GM19467 (cell line): Measurements from ENCODE around the gene LHX4.

ENCODE experiments used
- ATAC-seq: cut with Tn5 transposase; IDR thresholded peaks from one replicate; pipeline ENCODE4 v1.9.1; 2021; ENCODE audit warnings: mild to moderate bottlenecking, moderate library complexity; ENCODE audit not compliant: unreplicated experiment

The LHX4 gene

DNA sequence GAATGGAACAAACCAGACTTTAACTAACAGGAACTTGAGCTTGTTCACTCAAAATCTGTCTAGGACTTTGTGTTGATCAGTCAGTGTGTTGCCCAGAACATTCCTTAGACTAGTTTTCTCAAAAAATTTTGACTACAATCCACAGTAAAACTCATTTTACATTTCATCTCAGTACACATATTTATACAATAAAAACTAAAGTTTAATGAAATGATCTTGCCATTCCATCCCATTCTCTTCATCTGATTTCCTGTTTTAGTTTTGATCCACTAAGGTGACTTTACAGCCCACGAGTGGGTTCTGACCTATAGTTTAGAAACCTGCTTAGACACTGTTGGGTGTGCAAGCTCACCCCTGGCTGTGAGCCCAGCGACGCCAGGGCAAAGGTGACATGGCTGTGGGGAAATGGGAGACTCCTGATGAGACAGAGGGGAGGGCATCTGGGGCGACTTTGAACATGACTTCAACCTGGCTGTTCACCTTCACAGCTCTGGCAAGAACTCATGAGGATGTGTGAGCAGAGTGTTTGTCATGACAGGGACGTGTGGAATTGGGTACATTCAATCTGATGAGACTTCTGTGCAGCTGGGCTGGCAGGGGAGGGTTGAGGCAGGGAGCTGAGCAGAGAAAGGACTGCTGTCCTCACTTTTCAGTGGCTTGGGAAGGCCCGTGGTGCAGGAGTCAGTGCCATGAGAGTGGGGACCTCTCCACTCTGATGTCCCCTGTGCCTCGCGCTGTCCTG is 40.6 kb downstream of the LHX4 start:
- no peak for ATAC-seq

DNA sequence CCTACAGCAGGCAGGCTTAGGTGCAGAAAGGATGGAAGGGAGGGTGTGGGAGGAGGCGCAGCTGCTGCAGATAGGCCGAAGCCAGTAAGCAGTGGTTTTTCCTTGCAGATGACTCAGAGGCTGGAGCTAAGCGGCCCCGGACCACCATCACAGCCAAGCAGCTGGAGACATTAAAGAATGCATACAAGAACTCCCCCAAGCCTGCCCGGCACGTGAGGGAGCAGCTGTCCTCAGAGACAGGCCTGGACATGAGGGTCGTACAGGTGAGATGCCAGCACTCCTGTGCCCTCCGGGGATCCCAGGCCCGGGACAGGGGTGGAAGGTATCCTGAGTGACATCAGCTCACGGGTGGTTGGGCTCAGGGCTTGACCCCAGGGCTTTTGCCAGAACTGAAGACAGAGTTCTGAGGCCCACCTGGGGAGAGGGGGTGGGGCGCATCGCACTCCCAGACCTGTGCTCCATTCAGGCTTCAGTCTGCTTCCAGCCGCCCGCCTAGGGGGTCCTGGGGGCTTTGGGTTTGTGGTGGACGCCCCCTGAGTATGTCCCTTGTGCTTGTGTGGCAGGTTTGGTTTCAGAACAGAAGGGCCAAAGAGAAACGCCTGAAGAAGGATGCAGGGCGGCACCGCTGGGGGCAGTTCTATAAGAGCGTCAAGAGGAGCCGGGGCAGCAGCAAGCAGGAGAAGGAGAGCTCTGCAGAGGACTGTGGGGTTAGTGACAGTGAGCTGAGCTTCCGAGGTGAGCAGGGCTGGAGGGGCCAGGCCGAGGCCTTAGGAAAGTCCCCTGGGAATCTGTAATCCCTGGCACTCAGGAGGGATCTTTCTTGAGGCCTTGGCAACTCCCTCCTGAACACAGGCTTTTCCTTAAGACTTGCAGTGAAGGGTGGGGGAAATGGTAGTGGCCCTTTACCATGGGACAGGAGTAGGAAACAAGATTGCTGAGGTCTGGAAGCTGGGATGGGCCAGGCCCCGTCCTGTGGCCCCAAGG is 41.5 kb downstream of the LHX4 start:
- no peak for ATAC-seq

- no peak for ATAC-seq
Measured at GRCh38 chr1:180272395-180272794, 42.3 kb downstream of the LHX4 start.

- no peak for ATAC-seq
Measured at GRCh38 chr1:180273066-180273465, 43.0 kb downstream of the LHX4 start.

- ATAC-seq = no peak
Measured at GRCh38 chr1:180274221-180274620, 44.2 kb downstream of the LHX4 start.

DNA sequence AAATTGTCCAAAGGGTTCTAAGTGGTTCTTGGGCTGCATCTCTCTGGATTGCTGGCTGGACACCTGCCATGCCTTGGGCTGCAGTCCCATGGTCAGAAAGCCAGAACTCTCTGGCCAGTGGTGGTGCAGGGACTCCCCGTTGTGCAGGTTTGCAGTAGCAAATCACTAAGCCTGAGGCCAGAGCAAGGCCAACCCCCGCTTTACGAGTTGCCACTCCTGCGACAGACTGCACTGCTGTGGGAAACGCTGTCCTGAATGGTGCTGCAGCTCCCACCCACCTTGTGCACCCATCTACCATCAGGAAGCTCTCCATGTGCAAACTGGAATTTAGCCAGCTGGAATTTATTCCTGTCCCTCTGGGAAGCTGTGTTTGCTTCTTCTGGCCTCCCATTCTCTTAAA is 45.7 kb downstream of the LHX4 start:
- ATAC-seq = no peak

- ATAC-seq = no peak
Measured at GRCh38 chr1:180277476-180278193, 47.6 kb downstream of the LHX4 start.

DNA sequence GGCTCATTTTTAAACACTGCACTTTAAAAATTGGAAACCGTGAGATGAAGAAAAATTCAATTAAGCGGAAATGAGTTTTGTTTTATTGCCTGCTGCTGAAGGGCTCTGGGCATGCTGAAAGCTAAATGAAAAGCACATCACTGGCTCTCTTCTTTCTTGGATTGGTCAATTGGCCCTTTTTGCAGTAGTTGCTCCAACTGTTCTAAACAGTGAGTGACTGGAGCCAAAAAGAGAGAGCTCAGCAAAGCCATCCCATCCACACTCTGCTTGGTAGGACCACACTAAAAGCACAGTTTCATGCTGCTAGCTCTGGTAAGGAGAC is 48.1 kb downstream of the LHX4 start:
- no peak for ATAC-seq

GRCh38 chr1:180278596-180279395 is 48.7 kb downstream of the LHX4 start:
- no peak for ATAC-seq

DNA sequence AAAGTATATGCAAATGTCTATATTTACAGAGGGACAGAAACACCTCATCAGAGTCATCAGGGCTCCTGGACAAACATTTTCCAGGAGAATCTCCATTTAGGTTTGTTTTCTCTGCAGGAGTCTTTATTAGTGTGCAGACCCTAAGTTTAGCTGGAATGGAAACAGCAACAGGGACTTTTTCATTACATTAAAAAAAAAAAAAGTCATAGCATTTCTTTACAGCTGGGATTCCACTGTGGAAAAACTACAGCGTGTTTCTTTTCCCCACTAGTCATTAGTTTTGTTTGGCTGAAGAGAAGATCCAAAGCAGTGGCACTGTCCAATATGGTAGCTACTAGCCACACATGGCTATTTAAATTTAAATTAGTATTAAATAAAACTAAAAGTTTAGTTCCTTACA is 49.6 kb downstream of the LHX4 start:
- no peak for ATAC-seq

DNA sequence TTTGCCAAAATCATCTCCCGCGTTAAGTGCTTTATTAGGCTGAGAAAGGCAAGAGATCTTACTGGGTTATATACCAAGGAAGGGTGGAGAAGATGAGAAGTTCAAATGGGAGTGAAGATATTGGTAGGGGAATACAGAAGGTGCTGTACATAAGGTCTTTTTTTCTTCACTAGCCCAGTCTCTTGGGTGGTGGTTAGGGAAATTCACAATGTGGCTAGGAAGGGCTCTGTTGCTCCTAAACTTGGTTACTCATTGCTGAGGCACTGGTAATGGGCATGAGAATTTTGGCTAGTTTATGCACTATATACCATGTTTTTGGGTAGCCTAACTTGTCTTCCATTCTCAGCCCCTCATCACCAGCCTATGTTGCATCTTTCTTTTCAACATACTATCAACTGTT is 50.6 kb downstream of the LHX4 start:
- no peak for ATAC-seq

DNA sequence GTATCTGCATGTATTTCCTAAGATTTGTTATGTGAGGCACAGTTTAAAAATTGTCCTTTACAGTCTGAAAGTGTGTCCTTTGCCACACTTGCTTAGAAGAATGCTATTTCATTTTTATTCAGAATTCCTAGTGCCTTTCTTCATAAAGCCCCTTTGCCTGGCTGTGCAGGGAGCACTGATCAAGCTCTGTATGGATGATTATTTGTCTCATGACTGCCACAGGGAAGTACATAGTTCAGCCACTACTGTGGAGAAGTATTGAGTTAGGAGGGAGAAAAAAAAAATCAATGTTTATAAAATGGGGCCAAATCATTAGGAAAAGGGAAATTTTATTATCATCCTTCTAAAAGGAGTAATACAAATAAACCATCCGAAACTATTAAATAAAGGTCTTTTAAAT is 51.4 kb downstream of the LHX4 start:
- ATAC-seq = no peak

GRCh38 chr1:180282401-180283044 is 52.5 kb downstream of the LHX4 start:
- no peak for ATAC-seq

GRCh38 chr1:180283098-180283497 is 53.0 kb downstream of the LHX4 start:
- no peak for ATAC-seq

GRCh38 chr1:180286417-180286816 is 56.4 kb downstream of the LHX4 start:
- ATAC-seq = no peak

GRCh38 chr1:180287988-180288705 is 58.1 kb downstream of the LHX4 start:
- no peak for ATAC-seq

GRCh38 chr1:180288940-180289339 is 58.9 kb downstream of the LHX4 start:
- ATAC-seq = no peak

DNA sequence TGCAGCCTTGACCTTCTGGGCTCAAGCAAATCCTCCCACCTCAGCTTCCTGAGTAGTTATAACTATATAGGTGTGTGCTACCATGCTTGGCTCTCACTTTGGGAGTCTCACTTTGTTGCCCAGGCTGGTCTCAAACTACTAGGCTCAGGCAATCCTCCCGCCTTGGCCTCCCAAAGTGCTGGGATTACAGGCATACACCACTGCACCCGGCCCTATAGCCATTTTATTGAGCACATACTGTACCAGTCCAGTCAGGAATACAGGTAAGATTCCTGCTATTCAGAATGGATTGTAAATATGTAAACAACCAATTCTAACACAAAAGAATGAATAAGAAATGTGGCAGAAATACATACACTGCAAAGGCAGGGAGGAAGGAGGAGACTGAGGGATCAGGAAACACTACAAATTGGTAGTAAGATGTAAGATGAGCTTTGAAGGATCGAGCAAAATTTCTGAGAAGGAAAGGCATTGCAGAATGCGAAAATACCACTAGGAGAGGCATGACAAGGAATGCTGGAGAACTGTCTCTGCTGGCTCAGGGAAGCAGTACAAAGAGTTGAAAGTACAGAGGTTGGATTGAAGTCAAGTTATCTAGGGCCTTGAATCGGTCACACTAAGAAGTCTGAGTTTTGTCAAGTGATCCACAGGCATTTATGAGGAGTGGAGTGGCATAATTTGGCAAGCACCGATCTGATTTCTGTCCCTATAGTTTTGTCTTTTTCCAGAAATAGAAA is 60.4 kb downstream of the LHX4 start:
- ATAC-seq = no peak

DNA sequence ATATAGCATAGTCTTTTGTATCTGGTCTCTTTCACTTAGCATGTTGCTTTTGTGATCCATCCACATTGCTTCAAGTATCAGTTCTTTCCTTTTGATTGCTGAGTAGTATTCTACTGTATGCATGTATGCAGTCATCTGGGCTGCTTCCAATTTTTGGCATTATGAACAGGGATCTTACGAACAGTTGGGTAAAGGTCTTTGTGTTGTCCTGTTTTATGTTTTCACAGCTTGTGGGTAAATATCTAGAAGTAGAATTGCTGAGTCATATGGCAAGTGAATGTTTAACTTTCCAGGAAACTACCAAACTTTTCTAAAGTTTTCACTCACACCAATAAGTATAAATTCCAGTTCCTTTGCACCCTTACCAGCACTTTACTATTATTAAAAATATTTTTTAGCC is 60.9 kb downstream of the LHX4 start:
- no peak for ATAC-seq
